ENCODE measurements around the gene DNAJA3.
A peak's percentile ranks its signal among the peaks of the same experiment; 100 is the strongest.
"Not testable (repeated sequence)": the region's sequence is repeated elsewhere in the genome, so short reads cannot be mapped to it uniquely, and the experiment has no call there.

Gene DNAJA3

GRCh38 chr16:4388271-4389021 is 37.2 kb upstream of the DNAJA3 start:
- no peak for DNase-seq

- DNase-seq = no peak
These were observed 36.4 kb upstream of the DNAJA3 start for GRCh38 chr16:4389051-4389955.

DNA sequence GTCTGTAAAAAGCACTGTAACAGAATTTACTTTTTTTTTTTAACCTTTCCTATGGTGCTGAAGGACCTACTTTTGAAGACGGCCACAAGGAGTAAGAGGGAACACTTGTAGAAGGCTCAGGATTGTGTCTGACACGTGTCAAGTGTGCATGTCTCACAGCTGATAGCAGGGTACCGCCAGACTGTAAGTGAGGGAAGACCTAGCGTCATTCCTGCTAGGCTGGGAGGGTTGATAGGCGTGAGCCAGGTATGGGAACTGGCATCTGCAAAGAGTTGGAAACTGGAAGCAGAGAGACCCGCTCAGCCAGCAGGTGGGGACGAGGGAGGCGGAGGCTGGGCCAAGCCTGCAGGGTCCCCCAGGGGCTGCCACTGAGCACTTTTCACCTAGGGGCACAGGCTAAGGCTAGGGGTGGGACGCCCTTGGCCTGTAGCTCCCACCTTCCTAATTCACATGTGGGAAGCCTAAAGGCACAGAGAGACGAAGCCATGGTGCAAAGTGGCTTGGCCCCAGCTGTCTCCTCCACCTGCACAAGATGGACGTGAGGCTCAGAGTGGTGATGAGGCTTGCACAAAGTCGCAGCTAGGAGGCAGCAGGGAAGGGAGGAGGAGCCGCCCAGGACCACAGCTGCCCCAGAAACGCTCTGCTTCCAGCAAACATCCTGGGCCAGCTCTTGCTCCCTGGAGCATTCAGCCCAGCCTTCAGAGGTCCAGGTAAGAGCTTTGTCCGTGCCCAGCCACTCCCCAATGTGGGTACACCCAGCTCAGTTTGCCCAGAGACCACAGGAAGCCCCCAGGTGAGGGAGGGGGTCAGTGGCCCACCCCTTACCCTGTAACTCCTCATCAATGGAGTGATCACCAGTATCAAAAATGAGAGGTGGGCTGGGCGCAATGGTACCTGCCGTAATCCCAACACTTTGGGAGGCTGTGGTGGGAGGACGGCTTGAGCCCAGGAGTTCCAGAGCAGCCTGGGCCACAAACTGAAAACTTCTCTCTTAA is 35.1 kb upstream of the DNAJA3 start:
- DNase-seq = no peak

DNA sequence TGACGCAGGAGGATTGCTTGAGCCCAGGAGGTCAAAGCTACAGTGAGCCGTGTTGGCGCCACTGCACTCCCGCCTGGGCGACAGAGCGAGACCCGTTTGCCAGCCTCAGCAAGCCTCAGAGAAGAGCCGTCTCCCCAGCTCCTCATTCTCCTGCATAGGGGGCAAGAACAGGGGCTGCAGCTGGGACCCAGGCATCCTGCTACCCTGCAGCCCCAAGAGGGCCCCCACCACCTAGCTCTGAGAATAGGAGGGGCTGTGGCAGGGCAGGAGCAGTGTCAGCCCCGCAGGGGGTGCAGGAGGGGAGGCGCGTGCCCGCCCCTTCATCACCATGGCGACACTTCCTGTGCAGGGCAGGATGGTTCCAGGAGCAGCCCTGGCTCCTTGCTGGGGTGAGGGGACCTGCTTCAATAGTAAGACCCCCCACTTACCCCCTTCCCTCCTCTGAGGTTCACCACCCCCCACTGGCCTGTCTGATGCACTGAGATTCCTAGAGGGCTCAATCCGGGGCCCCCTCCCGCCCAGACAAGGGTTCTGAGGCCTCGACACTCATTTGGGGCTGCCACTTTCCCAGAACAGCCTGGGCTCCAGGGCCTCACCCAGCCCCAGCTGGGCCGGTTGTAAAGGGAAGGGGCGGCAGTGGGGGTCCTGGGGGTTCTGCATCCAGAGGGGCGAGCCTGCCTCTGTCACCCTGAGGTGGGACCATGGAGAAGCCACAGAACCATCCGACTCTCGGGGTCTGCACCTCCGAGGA is 33.9 kb upstream of the DNAJA3 start:
- DNase-seq = no peak

GRCh38 chr16:4392382-4393239 is 33.1 kb upstream of the DNAJA3 start:
- no peak for DNase-seq

GRCh38 chr16:4393240-4393600 is 32.4 kb upstream of the DNAJA3 start:
- DNase-seq = no peak

DNA sequence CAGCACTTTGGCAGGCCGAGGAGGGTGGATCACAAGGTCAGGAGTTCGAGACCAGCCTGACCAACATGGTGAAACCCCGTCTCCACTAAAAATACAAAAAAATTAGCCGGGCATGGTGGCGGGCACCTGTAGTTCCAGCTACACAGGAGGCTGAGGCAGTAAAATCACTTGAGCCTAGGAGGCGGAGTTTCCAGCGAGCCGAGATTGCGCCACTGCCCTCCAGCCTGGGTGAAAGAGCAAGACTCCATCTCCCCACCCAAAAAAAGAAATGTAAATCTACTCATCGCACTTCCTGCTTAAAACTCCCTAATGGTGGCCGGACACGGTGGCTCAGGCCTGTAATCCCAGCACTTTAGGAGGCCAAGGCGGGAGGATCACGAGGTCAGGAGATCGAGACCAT is 31.8 kb upstream of the DNAJA3 start:
- DNase-seq = not testable (repeated sequence)

GRCh38 chr16:4395055-4395726 is 30.5 kb upstream of the DNAJA3 start:
- no peak for DNase-seq

GRCh38 chr16:4399001-4399730 is 26.5 kb upstream of the DNAJA3 start:
- no peak for DNase-seq

GRCh38 chr16:4401094-4401501 is 24.6 kb upstream of the DNAJA3 start:
- DNase-seq = no peak

GRCh38 chr16:4401510-4401909 is 24.2 kb upstream of the DNAJA3 start:
- no peak for DNase-seq

GRCh38 chr16:4402439-4403132 is 23.1 kb upstream of the DNAJA3 start:
- DNase-seq = peak; percentile 56

DNA sequence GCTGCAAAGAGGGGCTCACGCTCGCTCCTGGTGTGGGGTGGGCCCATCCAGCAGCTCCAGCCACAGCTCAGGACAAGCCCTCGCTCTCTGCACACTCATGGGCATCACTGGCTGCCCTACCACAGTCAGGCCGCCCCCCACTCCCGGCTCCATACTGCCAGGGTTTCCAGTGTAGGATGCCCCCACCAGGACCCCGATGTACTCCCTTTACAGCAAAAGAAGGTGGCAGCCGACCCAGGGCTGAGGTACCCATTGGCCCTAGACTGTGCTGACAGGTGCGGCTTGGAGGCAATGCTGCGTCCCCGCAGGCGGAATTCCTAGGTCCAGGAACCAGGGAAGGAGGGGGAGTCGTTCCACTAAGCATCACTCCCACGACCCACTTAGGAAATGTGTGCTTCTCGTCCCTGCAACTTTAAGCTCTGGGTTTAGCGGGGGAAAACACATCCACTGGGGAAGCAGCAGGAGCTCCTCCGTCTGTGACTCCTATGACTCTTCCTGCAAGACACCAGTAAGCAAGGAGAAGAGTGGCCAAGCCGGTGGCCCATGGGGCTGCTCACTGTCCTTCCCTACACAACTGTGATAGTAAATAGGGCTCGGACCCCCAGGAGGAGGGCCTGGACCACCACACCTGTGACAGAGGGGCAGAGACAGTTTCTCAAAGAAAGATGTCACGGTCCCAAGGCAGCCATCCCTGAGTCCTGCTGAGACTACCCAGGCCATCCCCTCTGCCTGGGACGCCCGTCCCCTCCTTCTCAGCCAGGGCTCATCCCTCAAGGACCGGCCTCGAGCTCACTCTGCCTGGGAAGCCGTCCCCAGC is 22.3 kb upstream of the DNAJA3 start:
- no peak for DNase-seq

GRCh38 chr16:4404247-4404966 is 21.3 kb upstream of the DNAJA3 start:
- DNase-seq = no peak

GRCh38 chr16:4404967-4405696 is 20.5 kb upstream of the DNAJA3 start:
- DNase-seq = no peak

- no peak for DNase-seq
These were observed 17.9 kb upstream of the DNAJA3 start for GRCh38 chr16:4407543-4408322.
